GM21526 (cell line): ENCODE data around the gene KCNT1.

Source experiments
- ATAC-seq: cut with Tn5 transposase; IDR thresholded peaks from one replicate; pipeline ENCODE4 v1.9.1; 2021; ENCODE audit warnings: moderate library complexity; ENCODE audit not compliant: unreplicated experiment, low FRiP score

Gene KCNT1

DNA sequence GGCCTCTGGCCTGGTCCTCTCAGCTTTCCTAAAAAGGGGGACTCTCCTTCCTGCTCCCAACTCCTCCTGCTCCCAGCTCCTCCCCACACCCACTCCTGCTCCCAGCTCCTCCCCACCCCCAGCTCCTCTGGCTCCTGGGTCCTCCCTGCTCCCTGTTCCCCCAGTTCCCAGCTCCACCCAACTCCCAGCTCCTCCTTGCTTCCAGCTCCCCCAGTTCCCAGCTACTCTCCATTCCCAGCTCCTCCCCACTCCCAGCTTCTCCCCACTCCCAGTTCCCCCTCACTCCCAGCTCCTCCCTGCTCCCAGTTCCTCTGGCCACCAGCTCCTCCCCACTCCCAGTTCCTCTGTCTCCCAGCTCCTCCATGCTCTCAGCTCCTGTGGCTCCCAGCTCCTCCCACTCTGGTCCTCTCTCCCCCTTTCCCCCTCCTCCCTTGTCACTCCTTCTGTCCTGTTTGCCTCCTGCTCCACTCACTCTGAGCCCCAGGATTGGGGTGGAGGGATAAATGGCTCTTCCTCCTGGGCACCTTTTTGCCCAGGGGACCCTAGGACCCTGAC is 75.7 kb downstream of the KCNT1 start:
- no peak for ATAC-seq

DNA sequence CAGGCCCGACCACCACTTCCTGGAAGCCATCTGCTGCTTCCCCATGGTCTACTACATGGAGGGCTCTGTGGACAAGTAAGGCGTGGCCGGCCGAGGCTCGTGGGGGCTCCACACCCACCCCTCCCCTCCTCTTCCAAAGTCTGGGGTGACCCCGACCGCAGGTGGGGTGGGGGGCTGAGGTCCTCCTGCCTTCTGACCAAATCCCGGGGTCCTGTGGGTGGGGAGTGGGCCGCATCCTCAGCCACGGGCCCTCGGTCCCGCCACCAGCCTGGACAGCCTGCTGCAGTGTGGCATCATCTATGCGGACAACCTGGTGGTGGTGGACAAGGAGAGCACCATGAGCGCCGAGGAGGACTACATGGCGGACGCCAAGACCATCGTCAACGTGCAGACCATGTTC is 76.4 kb downstream of the KCNT1 start:
- ATAC-seq, result no peak

DNA sequence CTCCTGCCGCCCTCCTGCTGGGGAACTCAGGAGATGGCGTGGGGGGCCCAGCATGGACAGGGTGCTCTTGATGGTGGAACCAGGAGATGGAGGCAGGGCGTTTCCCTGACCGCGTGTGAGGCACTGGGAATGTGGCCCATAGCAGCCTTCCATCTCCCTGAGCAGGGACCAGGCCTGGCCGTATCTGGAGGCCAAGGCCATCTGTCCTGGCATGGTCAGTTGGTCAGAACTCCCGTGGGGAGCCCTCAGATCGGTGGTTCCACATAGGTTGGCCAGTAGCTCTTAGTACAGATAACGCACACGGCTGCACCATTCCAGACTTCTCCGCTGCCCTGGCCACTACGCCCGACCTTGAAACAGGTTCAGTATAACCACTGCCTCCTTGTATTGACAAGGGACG is 77.6 kb downstream of the KCNT1 start:
- no peak for ATAC-seq

DNA sequence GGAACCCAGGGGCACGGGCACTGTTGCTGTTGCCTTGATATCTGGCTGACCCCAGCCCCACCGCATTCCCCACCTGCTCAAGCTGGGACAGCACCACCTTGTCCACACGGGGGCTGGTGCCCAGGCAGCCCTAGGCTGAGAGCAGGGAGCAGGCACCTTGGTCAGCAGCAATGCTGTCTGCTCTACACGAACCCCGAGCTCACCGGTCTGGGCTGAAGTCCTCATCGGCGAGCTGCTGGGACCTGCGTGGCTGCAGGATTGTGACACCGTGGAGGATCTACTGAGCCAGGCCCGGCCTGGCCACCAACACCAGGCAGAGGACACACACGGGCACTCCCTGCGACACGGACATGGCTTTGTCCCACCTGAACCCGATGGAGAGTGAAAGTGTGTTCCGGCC is 78.1 kb downstream of the KCNT1 start:
- no peak for ATAC-seq

DNA sequence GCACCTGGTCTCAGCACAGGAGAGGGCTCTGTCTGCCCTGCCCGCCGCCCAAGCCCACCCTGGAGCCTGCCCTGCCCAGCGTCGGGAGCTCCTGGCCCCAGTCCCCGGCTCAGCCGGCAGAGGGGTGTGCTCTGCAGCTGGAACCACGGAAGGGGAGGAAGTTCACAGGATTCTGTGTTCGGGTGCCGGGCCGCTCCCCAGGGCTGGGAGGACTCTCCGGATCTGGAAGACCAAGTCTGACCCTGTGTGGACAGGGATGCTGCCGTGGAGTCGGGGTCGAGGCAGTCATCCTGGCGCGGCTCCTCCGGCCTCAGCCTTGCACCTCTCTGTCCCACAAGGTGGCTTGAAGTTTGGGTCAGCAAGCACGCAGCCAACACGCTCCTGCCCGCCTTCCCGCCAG is 78.6 kb downstream of the KCNT1 start:
- no peak for ATAC-seq

DNA sequence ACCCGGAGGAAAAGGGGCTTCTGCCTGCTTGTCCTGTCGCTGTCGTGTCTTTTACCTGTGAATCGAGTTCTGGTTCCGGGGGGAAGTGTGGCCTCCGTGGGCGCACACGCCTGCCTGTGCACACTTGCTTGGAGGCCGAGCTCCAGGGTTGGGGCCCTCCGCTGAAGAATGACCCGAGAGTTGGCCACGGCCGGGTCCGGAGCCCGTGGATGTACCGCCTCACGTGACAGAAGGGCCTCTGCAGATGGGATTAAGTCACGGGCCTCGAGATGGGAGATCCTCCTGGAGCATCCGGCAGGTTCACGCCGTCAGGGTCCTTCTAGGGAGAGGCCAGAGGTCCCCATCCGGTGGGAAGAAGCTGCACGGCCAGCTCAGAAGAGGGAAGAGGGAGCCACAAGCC is 81.0 kb downstream of the KCNT1 start:
- no peak for ATAC-seq

DNA sequence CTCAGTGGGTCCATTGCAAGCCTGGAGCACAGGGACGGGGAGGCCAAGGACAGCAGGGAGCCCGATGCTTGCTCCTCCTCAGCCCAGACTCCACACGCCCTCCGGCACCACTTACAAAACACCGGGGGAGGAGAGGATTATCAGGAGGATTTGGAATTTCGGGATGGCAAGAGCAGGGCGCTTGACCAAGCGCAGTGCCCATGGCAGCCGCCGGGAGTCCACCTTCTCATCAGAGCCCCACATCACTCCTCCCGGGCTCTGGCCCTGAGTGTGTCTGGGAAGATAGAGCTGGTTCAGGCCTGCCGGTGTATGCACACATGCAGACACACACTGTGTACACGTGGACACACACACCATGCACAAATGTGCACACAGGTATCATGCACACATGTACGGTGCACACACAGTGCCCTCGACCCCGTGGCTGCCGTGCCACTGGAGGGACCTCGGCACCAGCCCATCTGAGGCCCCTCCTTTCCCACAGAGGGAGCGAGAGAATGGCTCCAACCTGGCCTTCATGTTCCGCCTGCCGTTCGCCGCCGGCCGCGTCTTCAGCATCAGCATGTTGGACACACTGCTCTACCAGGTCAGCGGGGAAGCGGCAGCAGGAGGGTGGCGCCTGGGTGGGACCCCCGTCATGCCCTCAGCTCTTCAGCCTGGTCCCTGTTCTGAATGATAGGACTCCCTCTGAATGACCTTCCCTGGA is 81.7 kb downstream of the KCNT1 start:
- ATAC-seq, result no peak

DNA sequence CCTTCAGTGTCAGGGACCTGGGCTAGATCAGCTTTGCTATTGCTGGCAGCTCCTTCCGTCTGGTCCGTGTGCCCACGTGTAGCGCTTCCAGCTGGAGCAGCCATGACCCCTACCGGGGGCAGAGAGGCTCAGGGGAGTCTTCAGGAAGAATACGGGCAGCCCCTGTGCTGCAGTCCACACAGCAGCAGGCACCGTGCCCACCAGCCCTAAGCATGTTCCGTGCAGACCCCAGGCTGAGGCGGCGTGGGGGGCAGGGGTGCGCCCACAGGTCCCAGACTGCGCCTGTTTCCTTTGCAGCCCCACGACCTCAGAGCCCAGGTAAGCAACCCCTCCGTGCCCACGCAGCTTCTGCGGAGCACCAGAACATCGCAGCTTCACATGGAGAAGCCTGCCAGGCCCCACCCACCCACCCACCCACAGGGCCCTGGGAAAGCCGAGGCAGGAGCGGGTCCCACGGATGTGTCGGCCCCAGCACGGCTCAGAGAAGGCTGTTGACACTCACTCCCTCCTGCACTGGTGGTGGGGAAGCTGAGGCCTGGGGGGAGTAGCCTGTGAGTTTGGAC is 83.1 kb downstream of the KCNT1 start:
- ATAC-seq, result no peak

DNA sequence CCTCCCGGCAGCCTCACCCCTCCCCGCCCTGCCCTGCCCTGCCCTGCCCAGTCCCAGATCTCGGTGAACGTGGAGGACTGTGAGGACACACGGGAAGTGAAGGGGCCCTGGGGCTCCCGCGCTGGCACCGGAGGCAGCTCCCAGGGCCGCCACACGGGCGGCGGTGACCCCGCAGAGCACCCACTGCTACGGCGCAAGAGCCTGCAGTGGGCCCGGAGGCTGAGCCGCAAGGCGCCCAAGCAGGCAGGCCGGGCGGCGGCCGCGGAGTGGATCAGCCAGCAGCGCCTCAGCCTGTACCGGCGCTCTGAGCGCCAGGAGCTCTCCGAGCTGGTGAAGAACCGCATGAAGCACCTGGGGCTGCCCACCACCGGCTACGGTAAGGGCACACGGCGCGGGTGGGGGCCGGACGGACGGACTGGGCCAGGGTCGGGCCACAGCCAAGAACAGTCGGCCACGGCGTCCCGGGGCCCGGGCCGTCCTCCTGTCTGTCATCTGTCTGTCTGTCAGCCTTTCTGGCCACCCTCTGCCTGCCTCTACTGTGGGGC is 84.2 kb downstream of the KCNT1 start:
- ATAC-seq, result no peak

DNA sequence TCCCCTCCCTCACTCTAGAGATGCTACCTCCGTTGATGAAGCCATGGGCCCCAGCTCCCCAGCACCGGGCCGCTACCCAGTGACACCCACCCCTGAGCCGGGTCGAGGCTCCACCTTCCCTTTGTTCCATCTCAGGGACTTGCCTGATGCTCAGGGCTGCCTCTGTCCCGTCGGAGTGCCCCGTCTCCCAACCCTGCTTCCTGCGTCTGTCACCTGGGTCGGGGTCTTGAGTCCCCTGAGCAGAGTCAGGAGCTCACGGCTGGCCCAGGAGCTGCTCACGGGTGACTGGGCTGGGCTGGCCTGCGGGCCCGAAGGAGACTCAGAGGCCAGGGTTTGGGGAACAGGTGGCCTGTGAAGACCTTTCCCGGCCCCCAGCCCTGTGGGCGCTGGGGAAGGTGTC is 85.3 kb downstream of the KCNT1 start:
- ATAC-seq, result no peak

DNA sequence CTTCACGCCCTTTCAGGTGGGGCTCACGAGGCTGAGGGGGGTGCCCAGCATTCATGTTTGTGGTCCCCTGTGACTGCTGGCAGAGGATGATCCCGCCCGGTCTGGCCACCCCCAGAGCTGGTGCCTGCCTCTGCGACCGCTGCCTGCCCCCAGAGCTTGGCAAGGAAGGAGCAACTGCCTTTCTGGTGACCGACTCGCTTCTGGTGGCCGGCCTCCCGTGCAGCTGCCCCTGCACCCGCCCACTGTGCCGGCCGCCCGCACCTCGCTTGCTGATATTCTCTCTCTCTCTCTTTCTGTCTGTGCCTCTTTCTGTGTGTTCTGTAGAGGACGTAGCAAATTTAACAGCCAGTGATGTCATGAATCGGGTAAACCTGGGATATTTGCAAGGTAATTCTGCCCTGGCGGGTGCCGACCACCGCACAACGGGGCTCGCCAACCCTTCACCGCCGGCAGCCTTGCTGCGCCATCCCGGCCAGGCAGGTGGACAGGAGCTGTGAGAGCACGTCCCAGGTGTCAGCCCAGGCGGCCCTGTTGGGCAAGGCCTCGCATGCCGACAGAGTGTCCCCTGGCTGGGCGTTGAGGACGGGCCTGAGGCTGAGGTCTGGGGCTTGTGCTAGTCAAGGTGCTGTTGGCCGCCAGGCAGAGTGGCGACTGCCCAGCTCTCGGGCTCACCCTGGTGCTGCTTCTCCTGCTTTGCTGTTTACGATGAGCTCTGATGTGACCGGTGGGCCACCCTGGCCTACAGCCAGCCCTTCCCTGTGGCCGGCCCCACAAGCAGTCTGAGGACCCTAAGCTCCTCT is 86.0 kb downstream of the KCNT1 start:
- ATAC-seq, result no peak

DNA sequence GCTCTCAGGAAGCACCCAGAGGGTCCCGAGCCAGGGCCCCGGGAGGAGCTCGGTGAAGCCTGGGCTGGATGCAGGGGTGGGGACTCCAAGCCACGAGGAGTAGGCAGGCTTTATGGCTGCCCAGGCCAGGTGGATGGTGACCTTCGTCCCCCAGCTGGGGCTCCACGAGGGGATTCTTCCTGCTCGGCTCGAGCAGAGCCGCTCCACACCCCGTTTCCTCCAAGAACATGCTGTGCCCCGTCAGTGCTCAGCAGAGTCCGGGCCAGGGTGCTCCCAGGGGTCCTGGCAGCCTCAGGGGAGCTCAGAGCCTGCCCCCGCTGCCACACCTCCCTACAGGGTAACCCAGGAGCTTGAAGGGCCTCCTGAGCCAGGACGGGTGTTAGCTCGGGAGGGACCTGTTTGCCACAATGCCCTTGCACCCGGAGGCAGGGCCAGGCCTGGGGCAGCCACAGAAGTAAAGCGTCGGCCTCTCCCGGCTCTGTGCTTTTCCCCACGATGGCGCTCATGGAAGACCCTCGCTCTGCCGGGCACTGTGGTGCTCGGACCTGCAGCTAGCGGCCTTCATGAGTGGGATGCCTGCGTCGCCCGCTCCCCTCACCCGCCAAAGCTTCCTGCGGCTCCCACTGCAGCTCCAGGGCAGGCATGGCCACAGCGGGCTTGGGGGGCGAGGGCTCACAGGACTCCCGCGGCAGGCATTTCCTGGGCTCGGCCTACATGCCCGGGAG is 86.8 kb downstream of the KCNT1 start:
- ATAC-seq, result no peak

DNA sequence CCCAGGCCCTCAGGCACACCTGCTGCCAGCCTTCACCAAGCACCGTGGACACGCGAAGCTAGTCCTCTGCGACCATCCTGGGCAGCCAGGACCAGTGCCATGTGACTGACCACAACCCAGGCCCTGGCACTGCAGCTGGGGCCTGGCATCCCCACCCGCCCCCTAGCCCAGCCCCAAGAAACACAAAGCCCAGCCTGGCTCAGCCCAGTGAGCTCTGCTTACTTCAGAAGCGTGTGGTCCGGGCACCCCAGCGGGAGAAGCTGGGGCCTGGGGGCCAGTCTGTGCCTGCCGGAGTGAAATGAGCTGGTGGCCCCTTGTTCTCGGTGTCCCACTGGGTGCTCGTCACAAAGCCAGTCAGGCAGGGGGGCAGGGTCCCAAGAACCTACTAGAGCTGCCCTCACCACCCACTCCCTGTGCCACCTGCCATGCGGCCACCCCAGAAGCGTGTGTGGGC is 87.9 kb downstream of the KCNT1 start:
- ATAC-seq, result no peak

DNA sequence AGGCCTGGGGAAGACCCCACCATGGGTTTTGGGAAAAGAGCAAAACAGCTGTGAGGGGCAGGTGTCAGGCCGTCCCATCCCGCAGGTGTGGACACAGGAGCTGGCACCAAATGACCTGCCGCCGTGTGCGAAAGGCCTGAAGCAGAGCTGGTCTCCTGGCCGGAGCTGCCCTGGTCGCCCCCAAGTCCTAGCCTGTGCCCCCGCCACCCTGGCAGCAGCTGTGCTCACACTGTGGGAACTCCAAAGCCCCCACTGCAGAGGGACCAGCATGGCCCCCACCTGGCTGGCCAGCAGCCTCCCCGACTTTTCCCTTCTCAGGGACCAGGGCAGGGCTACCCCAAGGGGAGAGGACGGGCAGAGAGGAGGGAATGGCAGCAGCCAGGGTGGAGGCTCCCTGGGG is 88.4 kb downstream of the KCNT1 start:
- no peak for ATAC-seq

DNA sequence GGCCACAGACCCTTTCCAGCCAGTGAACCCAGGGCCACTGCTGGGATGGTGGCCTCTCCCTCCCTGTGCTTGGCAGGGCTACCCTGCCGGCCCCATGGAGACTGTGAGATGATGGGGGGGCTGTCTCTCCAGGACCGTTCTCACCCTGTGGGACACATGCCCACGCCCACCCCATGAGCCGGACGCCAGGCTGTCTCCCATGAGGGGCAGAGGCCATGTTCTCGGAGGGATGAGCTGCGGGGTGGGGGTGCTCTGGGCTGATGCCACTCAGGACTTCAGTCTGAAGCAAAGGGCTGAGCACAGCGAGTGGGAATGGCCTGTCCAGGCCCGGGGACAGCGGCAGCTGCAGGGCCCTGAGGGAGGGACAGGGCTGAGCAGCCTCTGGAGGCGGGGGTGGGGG is 88.9 kb downstream of the KCNT1 start:
- ATAC-seq, result no peak

DNA sequence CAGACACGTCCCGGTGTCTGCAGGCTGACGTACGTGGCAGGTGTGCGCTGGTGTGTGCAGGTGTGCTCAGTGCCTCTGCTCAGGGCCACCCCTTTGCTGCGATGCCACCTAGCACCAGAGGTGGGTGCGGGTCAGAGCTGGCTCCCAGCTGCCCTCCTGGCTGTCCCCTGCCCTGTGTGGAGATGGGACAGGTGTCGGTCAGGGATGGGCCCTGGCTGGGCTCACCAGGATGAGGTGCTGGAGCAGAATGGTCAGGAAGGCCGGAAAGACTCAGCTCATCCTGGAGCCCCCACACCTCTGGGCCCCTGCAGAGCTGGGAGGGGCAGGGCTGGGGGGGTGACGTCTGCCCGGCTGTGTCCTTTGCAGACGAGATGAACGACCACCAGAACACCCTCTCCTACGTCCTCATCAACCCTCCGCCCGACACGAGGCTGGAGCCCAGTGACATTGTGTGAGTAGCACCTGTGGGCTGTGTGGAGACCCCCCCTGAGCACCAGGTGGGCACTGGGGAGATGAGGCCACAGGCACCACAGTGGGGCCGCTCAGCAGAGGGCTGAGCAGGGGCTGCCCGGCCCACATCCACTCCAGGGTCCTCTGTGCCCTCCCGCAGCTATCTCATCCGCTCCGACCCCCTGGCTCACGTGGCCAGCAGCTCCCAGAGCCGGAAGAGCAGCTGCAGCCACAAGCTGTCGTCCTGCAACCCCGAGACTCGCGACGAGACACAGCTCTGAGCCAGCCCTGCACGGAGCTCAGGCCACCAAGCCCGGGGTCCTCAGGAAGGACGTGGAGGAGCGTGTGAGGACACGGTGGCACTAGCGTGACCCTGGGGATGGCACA is 89.7 kb downstream of the KCNT1 start:
- no peak for ATAC-seq

DNA sequence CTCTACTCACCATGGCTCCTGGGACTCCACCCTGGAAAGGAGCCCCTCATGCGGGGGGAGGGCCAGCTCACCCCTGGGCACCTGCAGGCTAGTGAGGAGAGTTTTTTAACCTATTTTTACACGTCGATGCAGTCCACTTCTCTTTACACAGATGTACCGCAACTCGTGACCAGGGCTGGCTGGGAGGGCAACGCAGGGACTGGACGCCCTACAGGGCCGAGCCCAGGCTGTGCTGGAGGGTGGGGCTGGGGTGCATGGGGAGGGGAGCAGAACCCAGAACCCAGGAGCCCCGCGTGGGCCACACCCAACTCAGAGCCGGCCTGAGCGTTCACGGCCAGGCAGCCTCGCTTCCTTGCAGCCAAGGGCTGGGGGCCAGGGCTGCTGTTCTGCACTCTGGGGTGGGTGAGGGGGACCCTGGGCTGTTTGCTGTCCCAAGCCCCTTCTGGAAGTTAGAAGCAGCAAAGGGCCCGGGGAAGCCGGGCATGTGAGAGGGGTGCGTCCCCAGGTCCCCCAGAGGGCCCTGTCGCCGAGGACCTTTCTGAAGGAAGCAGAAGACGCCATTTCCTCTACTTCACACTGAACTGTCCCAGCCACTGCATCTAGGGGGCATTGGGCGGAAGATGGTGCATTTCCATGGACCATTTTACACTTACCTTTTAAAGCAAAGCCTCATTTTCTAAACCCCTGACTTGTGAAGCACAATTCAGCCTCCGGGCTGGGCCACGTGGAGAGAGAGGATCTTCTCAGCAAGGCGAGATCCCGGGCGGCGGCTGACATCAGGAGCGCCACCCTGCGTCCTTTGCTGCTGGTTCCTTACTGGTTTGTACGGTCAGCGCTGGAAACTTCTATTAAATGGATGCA is 90.5 kb downstream of the KCNT1 start:
- no peak for ATAC-seq

DNA sequence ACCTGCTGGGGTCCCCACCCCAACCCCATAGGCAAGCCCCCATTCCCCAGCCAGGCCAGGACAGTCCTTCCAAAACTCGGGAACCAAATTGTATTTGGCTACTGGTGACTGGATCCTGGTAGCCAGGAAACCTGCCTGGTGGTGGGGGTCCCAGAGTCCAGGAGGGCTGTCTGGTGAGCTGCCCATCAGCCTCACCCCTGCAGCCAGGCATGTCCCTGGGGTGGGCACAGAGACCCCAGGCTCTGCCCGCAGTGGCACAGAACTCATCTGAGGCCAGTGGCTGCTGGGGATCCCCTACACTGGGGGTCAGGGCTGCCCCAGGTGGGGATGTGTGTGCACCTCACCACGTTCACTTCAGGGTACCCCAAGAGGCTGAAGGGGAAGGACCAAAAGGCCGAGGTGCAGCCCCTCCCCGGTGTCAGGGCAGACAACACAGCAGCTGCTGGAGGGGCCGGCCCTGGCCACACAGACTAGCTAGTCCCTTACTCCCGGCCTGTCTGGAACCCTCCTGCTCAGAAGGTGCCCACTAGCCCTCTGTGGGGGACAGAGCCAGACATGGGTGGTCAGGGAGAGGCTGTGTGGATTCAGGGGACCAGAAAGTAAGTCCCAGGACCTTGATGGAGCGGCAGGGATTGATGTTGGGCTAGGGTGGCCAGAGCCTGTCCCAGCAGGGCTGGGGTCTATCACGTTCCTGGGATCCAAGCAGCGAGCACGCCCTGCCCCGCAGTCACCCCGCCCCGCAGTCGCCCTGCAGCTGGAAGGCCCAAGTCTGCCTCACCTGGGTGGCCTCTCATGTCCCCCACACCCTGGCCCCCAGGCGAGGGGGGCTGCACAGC is 91.5 kb downstream of the KCNT1 start:
- no peak for ATAC-seq
